GM12873 (cell line): Measurements from ENCODE around the gene NAT14.

Experiments used
- CTCF ChIP-seq: IDR thresholded peaks from 2 replicates; pipeline ENCODE4 v1.5.1; 2012; ENCODE audit warnings: low read depth, mild to moderate bottlenecking, moderate library complexity, low read length, control low read depth; ENCODE audit not compliant: insufficient read depth; ENCODE audit errors: missing control alignments

The NAT14 gene

GRCh38 chr19:55503502-55504251, 18.7 kb downstream of the NAT14 start:
- peak; percentile 97 for TF ChIP-seq CTCF

- TF ChIP-seq CTCF: no peak
Measured at GRCh38 chr19:55504252-55504603, 19.2 kb downstream of the NAT14 start.

GRCh38 chr19:55504981-55505380, 20.0 kb downstream of the NAT14 start:
- no peak for TF ChIP-seq CTCF

- TF ChIP-seq CTCF: no peak
Measured at GRCh38 chr19:55508120-55508519, 23.1 kb downstream of the NAT14 start.

GRCh38 chr19:55516878-55517620, 32.1 kb downstream of the NAT14 start:
- TF ChIP-seq CTCF: peak; percentile 88

- TF ChIP-seq CTCF: no peak
Measured at GRCh38 chr19:55519451-55520311, 34.7 kb downstream of the NAT14 start.
